K562 (cell line): ENCODE measurements around the gene MYLIP. TPM values are rescaled to one million over a fixed set of nuclear protein-coding genes. Genes with fewer than 3 reads are reported as not detected.
A peak's percentile ranks its signal among the peaks of the same experiment; 100 is the strongest.

Experiments used
- CHD2 ChIP-seq: IDR thresholded peaks from 2 replicates; pipeline ENCODE4 v1.6.1; 2011; ENCODE audit warnings: low read depth, low read length
- ELF1 ChIP-seq: fragments of 200-800 bp; sonication (Bioruptor generic); IDR thresholded peaks from 2 replicates; pipeline ENCODE4 v1.6.1; 2016; ENCODE audit warnings: missing genetic modification characterization, missing compliant biosample characterization
- FIP1L1 ChIP-seq: fragments of 200-400 bp; formaldehyde crosslinking; IDR thresholded peaks from 2 replicates; pipeline ENCODE4 v1.6.1; 2018; ENCODE audit warnings: mild to moderate bottlenecking, low read depth, low read length; ENCODE audit not compliant: poor library complexity, severe bottlenecking
- KDM1A ChIP-seq, 2 experiments: fragments of 450-650 bp; IDR thresholded peaks; 2 replicates each; pipeline ENCODE4 v1.6.1; 2016; ENCODE audit warnings: mild to moderate bottlenecking in 2 of 2
- MAX ChIP-seq: sonication (generic); formaldehyde crosslinking; IDR thresholded peaks from 2 replicates; pipeline ENCODE4 v1.9.0; 2022; ENCODE audit warnings: mild to moderate bottlenecking, missing genetic modification reagents
- MXD1 ChIP-seq: fragments of 250-450 bp; sonication (Bioruptor Pico); IDR thresholded peaks from 2 replicates; pipeline ENCODE4 v1.8.0; 2021; ENCODE audit warnings: borderline replicate concordance, mild to moderate bottlenecking, moderate library complexity; ENCODE audit not compliant: poor library complexity, severe bottlenecking
- MXI1 ChIP-seq: IDR thresholded peaks from 2 replicates; pipeline ENCODE4 v1.6.1; 2011; ENCODE audit warnings: low read depth, mild to moderate bottlenecking, improper control_type of control experiment, low read length
- NELFE ChIP-seq: IDR thresholded peaks from 2 replicates; pipeline ENCODE4 v1.6.1; 2011; ENCODE audit warnings: mild to moderate bottlenecking; ENCODE audit not compliant: insufficient read depth, insufficient read length
- TBP ChIP-seq: optimal IDR thresholded peaks from 2 replicates; pipeline ENCODE3; 2011; ENCODE audit warnings: low read depth, low read length, improper control_type of control experiment
- ZNF253 ChIP-seq: fragments of 250-450 bp; sonication (Bioruptor Pico); conservative IDR thresholded peaks from 2 replicates; pipeline ENCODE4 v1.6.1; 2021; ENCODE audit warnings: mild to moderate bottlenecking
- ZNF431 ChIP-seq: sonication (generic); formaldehyde crosslinking; IDR thresholded peaks from 2 replicates; pipeline ENCODE4 v1.8.0; 2022; ENCODE audit warnings: mild to moderate bottlenecking, missing genetic modification reagents
- polyA plus RNA-seq, 8 experiments: library from polyadenylated mRNA; depleted of rRNA in 4 of 8; stranded (reverse) in 5 of 8; unstranded in 3 of 8; fragments of >200 nt; fragmentation: Nextera tagmentation in 2 of 8; fragmentation: Illumina TruSeq in 1 of 8; extraction: Ambion mirVana in 2 of 8; extraction: Trizol in 1 of 8; gene quantifications; 2 replicates each; pipeline versions ENCODE4 v1.2.1 to v1.2.3, GENCODE V29; 2011 to 2014; ENCODE audit warnings: inconsistent platforms in 1 of 8, missing spikeins in 1 of 8
- total RNA-seq, 7 experiments: library from RNA; depleted of rRNA in 6 of 7; stranded (reverse); fragments of >200 nt in 6 of 7; fragmentation: Illumina TruSeq in 2 of 7; extraction: Trizol in 2 of 7; gene quantifications; 2 replicates each; pipeline versions ENCODE4 v1.2.1 to v1.2.3, GENCODE V29; 2011 to 2021; ENCODE audit warnings: low replicate concordance in 1 of 7
- TF ChIP-seq, protein P1 (sequence below): fragments of 450-650 bp; IDR thresholded peaks from 2 replicates; pipeline ENCODE4 v1.6.1; 2016
- TF ChIP-seq, protein P2 (sequence below): fragments of 200-600 bp; sonication (generic); IDR thresholded peaks from one replicate; pipeline ENCODE4 v1.6.1; 2012; ENCODE audit warnings: mild to moderate bottlenecking, low read depth, low read length, inconsistent platforms
- TF ChIP-seq, protein P3 (sequence below): fragments of 250-450 bp; sonication (Bioruptor Pico); IDR thresholded peaks from 2 replicates; pipeline ENCODE4 v1.4.0; 2020; ENCODE audit warnings: borderline replicate concordance

The MYLIP gene
- total and polyA plus RNA-seq, 9 of the 15 experiments (the other 6 are each of a cell fraction or from before 2014, with no cell fraction given) = 10.8 to 43.5 (median 31.5) TPM

DNA sequence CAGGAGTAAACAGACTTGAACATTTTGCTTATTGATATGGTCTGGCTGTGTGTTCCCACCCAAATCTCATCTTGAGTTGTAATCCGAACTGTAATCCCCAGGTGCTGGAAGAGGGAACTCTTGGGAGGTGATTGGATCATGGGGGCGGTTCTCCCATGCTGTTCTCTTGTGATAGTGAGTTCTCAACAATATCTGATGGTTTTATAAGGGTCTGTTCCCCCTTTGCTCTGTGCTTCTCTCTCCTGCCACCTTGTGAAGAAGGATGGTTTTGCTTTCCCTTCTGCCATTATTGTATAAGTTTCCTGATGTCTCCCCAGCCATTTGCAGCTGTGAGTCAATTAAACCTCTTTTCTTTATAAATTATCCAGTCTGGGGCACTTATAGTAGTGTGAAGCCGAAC, 40.0 kb downstream of the MYLIP start (continued):
- TF ChIP-seq, protein P1, sequence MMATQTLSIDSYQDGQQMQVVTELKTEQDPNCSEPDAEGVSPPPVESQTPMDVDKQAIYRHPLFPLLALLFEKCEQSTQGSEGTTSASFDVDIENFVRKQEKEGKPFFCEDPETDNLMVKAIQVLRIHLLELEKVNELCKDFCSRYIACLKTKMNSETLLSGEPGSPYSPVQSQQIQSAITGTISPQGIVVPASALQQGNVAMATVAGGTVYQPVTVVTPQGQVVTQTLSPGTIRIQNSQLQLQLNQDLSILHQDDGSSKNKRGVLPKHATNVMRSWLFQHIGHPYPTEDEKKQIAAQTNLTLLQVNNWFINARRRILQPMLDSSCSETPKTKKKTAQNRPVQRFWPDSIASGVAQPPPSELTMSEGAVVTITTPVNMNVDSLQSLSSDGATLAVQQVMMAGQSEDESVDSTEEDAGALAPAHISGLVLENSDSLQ = no peak; the same call in 1 of the 2 replicates
- no peak for TF ChIP-seq ZNF253 (CRISPR knock-in tag)
- TF ChIP-seq, protein P2, sequence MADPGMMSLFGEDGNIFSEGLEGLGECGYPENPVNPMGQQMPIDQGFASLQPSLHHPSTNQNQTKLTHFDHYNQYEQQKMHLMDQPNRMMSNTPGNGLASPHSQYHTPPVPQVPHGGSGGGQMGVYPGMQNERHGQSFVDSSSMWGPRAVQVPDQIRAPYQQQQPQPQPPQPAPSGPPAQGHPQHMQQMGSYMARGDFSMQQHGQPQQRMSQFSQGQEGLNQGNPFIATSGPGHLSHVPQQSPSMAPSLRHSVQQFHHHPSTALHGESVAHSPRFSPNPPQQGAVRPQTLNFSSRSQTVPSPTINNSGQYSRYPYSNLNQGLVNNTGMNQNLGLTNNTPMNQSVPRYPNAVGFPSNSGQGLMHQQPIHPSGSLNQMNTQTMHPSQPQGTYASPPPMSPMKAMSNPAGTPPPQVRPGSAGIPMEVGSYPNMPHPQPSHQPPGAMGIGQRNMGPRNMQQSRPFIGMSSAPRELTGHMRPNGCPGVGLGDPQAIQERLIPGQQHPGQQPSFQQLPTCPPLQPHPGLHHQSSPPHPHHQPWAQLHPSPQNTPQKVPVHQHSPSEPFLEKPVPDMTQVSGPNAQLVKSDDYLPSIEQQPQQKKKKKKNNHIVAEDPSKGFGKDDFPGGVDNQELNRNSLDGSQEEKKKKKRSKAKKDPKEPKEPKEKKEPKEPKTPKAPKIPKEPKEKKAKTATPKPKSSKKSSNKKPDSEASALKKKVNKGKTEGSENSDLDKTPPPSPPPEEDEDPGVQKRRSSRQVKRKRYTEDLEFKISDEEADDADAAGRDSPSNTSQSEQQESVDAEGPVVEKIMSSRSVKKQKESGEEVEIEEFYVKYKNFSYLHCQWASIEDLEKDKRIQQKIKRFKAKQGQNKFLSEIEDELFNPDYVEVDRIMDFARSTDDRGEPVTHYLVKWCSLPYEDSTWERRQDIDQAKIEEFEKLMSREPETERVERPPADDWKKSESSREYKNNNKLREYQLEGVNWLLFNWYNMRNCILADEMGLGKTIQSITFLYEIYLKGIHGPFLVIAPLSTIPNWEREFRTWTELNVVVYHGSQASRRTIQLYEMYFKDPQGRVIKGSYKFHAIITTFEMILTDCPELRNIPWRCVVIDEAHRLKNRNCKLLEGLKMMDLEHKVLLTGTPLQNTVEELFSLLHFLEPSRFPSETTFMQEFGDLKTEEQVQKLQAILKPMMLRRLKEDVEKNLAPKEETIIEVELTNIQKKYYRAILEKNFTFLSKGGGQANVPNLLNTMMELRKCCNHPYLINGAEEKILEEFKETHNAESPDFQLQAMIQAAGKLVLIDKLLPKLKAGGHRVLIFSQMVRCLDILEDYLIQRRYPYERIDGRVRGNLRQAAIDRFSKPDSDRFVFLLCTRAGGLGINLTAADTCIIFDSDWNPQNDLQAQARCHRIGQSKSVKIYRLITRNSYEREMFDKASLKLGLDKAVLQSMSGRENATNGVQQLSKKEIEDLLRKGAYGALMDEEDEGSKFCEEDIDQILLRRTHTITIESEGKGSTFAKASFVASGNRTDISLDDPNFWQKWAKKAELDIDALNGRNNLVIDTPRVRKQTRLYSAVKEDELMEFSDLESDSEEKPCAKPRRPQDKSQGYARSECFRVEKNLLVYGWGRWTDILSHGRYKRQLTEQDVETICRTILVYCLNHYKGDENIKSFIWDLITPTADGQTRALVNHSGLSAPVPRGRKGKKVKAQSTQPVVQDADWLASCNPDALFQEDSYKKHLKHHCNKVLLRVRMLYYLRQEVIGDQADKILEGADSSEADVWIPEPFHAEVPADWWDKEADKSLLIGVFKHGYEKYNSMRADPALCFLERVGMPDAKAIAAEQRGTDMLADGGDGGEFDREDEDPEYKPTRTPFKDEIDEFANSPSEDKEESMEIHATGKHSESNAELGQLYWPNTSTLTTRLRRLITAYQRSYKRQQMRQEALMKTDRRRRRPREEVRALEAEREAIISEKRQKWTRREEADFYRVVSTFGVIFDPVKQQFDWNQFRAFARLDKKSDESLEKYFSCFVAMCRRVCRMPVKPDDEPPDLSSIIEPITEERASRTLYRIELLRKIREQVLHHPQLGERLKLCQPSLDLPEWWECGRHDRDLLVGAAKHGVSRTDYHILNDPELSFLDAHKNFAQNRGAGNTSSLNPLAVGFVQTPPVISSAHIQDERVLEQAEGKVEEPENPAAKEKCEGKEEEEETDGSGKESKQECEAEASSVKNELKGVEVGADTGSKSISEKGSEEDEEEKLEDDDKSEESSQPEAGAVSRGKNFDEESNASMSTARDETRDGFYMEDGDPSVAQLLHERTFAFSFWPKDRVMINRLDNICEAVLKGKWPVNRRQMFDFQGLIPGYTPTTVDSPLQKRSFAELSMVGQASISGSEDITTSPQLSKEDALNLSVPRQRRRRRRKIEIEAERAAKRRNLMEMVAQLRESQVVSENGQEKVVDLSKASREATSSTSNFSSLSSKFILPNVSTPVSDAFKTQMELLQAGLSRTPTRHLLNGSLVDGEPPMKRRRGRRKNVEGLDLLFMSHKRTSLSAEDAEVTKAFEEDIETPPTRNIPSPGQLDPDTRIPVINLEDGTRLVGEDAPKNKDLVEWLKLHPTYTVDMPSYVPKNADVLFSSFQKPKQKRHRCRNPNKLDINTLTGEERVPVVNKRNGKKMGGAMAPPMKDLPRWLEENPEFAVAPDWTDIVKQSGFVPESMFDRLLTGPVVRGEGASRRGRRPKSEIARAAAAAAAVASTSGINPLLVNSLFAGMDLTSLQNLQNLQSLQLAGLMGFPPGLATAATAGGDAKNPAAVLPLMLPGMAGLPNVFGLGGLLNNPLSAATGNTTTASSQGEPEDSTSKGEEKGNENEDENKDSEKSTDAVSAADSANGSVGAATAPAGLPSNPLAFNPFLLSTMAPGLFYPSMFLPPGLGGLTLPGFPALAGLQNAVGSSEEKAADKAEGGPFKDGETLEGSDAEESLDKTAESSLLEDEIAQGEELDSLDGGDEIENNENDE = no peak
- TF ChIP-seq ELF1 (tag) = peak; percentile 35; the same call in 1 of the 2 replicates
- no peak for TF ChIP-seq MXI1
- TF ChIP-seq KDM1A (IDR thresholded peaks at IDR 0.05) = 0 out of 4 replicates have a peak, but pooled peaks of 1 of the 2 experiments have one; percentile 2
- no peak for TF ChIP-seq FIP1L1
- no peak for TF ChIP-seq CHD2
- TF ChIP-seq, protein P3, sequence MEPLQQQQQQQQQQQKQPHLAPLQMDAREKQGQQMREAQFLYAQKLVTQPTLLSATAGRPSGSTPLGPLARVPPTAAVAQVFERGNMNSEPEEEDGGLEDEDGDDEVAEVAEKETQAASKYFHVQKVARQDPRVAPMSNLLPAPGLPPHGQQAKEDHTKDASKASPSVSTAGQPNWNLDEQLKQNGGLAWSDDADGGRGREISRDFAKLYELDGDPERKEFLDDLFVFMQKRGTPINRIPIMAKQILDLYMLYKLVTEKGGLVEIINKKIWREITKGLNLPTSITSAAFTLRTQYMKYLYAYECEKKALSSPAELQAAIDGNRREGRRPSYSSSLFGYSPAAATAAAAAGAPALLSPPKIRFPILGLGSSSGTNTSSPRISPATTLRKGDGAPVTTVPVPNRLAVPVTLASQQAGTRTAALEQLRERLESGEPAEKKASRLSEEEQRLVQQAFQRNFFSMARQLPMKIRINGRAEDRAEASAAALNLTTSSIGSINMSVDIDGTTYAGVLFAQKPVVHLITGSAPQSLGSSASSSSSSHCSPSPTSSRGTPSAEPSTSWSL (CRISPR knock-in tag) = no peak
- TF ChIP-seq NELFE = no peak
- TF ChIP-seq MXD1 (CRISPR knock-in tag) = no peak
- no peak for TF ChIP-seq ZNF431
- no peak for TF ChIP-seq MAX (CRISPR knock-in tag)
- no peak for TF ChIP-seq TBP
